Natural killer cell (primary cell): ENCODE measurements around the gene DAPK1. TPM values are rescaled to one million over a fixed set of nuclear protein-coding genes. Genes with fewer than 3 reads are reported as not detected.

ENCODE experiments used
- ATAC-seq, 3 donors: fragments of 150-1000 bp in 2 of 3; fragments of 200-7000 bp in 1 of 3; cut with Tn5 transposase; 1 replicate in 1 of 3; 2 replicates in 2 of 3; pipeline ENCODE4 v1.10.0; 2021; ENCODE audit warnings: mild to moderate bottlenecking in 2 of 3, moderate library complexity in 2 of 3
- DNase-seq, 2 donors: peaks; one replicate each; pipeline versions ENCODE4 v3.0.0 to v3.0.0-alpha.2; 2013 to 2021; ENCODE audit warnings: mixed read lengths in 1 of 2
- H3K27ac ChIP-seq: one replicate; pipeline ENCODE4 v1.5.1; 2013; ENCODE audit warnings: mild to moderate bottlenecking, low read length
- H3K27me3 ChIP-seq: one replicate; pipeline ENCODE4 v1.6.1; 2013; ENCODE audit warnings: low read length; ENCODE audit not compliant: control insufficient read depth, insufficient read depth
- H3K36me3 ChIP-seq: one replicate; pipeline ENCODE4 v1.6.1; 2013; ENCODE audit warnings: low read length; ENCODE audit not compliant: control insufficient read depth, insufficient read depth
- H3K4me1 ChIP-seq: one replicate; pipeline ENCODE4 v1.6.1; 2013; ENCODE audit warnings: low read length; ENCODE audit not compliant: control insufficient read depth, insufficient read depth
- H3K4me3 ChIP-seq: one replicate; pipeline ENCODE4 v1.5.1; 2013; ENCODE audit warnings: low read length
- H3K9me3 ChIP-seq: one replicate; pipeline ENCODE4 v1.6.1; 2013; ENCODE audit warnings: low read length; ENCODE audit not compliant: control insufficient read depth, insufficient read depth
- H3K27ac Mint-ChIP-seq, 2 donors: one replicate each; pipeline ENCODE4 v1.8.0; 2022; ENCODE audit warnings: mild to moderate bottlenecking in 2 of 2, mixed read lengths in 2 of 2, moderate library complexity in 1 of 2
- H3K27me3 Mint-ChIP-seq, 2 donors: one replicate each; pipeline ENCODE4 v1.8.0; 2022; ENCODE audit warnings: low read depth in 2 of 2, mixed read lengths in 2 of 2
- H3K36me3 Mint-ChIP-seq: one replicate; pipeline ENCODE4 v1.8.0; 2022; ENCODE audit warnings: mixed read lengths
- H3K4me1 Mint-ChIP-seq, 2 donors: one replicate each; pipeline ENCODE4 v1.8.0; 2022; ENCODE audit warnings: mixed read lengths in 2 of 2
- H3K4me3 Mint-ChIP-seq: one replicate; pipeline ENCODE4 v1.8.0; 2022; ENCODE audit warnings: mild to moderate bottlenecking, moderate library complexity, mixed read lengths
- H3K9me3 Mint-ChIP-seq, 2 donors: one replicate each; pipeline ENCODE4 v1.8.0; 2022; ENCODE audit warnings: mixed read lengths in 2 of 2
- WGBS: methylation state at CpG from one replicate; pipeline ENCODE4 v1.1.7; 2013; ENCODE audit warnings: missing lambda C conversion rate; ENCODE audit not compliant: insufficient coverage; 5-methylcytosine and 5-hydroxymethylcytosine counted together
- intact Hi-C: fragments of 100-400 bp; cut with micrococcal nuclease; formaldehyde crosslinking; loops from one replicate; pipeline ENCODE4 v1.14.2; 2022
- total RNA-seq, 4 donors: library from RNA; stranded (reverse); fragments of 120-200 nt in 1 of 4; gene quantifications; one replicate each; pipeline versions ENCODE4 v1.2.3 to v1.2.4, GENCODE V29; 2013 to 2022
- TF ChIP-seq, protein P1 (sequence below): fragments of 200-600 bp; IDR thresholded peaks from one replicate; pipeline ENCODE4 v1.8.0; 2022; ENCODE audit warnings: antibody characterized with exemption

DAPK1 gene
- total RNA-seq, 3 donors from 2014 or later (not counting 1 experiment from before 2014, with no cell fraction given), result 12.2 to 26.5 (median 22.7) TPM

DNA sequence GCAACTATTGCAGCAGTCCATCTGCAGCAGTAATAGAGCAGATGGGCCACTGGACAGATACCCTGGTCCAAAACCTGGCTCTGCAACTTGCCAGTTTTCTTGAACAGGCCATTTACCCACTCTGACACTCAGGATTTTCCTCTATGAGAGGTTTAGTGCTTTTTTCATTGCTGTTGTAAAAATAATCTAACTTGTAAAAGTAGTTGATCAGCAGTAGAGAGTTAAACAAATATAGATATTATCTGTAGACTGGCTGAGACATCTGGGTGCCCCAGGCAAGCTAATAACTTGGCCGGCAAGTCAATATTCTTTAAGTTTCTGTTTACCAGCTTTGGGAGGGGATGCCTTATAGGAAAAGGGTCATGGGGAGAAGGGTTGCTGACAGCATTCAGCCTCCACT lies 4.1 kb downstream of the DAPK1 start:
- 86% methylated on average over 1 of the region's 1 CpG for WGBS
- DNase-seq, result no peak

DNA sequence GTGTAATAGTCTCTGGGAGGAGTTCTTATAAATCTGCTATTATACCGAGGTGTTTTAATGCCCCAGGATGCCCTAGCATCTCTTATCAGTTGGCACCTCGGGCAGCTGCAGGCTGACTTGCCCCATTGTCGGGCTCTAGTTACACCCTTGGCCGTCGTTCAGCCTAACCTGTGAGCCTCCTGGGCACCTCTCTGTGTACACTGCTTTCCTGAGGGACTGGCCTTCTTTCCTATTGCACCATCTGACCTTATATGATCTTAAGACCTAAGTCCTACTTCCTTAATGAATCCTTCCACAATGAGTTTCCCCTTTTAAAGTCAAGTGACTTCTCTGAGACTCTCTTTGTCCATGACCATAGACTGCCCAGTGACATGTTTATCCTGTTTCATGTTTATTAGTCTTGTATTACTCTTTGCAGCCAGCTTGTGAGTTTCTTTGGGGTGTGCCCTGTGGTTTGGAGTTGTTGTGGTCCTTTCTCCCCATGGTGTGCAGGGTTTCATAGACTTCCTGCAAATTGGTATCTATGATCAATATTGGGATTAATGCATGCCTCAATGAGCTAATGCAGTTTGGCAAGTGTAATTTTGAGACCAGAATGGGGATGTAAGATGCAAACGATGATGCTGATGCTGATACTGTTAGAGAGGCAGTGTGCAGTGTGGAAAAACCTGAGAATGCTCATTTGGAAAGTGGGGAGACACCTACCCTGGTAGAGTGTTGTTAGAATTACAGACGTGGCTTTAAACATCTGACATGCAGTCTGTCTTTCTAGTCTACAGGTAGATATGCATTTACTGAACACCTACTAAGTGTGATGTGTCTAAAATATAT lies 4.9 kb downstream of the DAPK1 start:
- intact Hi-C loops, result no loop called here
- peak in 2 of 3 donors; percentile 31 to 42 for ATAC-seq
- Mint-ChIP-seq H3K4me3 (no peak overlapping the region), H3K4me1 (peaks cover 0 to 6% of the 10 kb centered on the region in 2 donors), H3K9me3 (no peaks in the 10 kb centered on the region), H3K27ac (no peak overlapping the region), H3K27me3 (peaks cover 11 to 28% of the 10 kb centered on the region in 2 donors), H3K36me3 (no peaks in the 10 kb centered on the region)
- no peak overlapping the region for H3K27ac ChIP-seq
- no peaks in the 10 kb centered on the region for H3K36me3 ChIP-seq
- no peak for DNase-seq
- no peaks in the 10 kb centered on the region for H3K9me3 ChIP-seq
- TF ChIP-seq, protein P1, sequence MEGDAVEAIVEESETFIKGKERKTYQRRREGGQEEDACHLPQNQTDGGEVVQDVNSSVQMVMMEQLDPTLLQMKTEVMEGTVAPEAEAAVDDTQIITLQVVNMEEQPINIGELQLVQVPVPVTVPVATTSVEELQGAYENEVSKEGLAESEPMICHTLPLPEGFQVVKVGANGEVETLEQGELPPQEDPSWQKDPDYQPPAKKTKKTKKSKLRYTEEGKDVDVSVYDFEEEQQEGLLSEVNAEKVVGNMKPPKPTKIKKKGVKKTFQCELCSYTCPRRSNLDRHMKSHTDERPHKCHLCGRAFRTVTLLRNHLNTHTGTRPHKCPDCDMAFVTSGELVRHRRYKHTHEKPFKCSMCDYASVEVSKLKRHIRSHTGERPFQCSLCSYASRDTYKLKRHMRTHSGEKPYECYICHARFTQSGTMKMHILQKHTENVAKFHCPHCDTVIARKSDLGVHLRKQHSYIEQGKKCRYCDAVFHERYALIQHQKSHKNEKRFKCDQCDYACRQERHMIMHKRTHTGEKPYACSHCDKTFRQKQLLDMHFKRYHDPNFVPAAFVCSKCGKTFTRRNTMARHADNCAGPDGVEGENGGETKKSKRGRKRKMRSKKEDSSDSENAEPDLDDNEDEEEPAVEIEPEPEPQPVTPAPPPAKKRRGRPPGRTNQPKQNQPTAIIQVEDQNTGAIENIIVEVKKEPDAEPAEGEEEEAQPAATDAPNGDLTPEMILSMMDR, result no peak
- H3K4me3 ChIP-seq, result no peak overlapping the region
- WGBS, result 35% methylated on average over 7 of the region's 7 CpGs
- H3K4me1 ChIP-seq, result no peaks in the 10 kb centered on the region
- peaks cover 2% of the 10 kb centered on the region for H3K27me3 ChIP-seq

More for the DNA sequence above, 4.1 kb downstream of the DAPK1 start:
- Histone ChIP-seq H3K27ac (no peak overlapping the region), H3K4me1 (no peaks in the 10 kb centered on the region), H3K4me3 (no peak overlapping the region), H3K9me3 (no peaks in the 10 kb centered on the region), H3K27me3 (peaks cover 2% of the 10 kb centered on the region), H3K36me3 (no peaks in the 10 kb centered on the region)
- Mint-ChIP-seq H3K27ac (no peak overlapping the region), H3K27me3 (peaks cover 14 to 28% of the 10 kb centered on the region in 2 donors), H3K4me1 (peaks cover 4 to 6% of the 10 kb centered on the region in 2 donors), H3K36me3 (no peaks in the 10 kb centered on the region), H3K9me3 (no peaks in the 10 kb centered on the region), H3K4me3 (no peak overlapping the region)
- intact Hi-C loops, result no loop called here
- TF ChIP-seq, protein P1, result no peak
- no peak for ATAC-seq

DNA sequence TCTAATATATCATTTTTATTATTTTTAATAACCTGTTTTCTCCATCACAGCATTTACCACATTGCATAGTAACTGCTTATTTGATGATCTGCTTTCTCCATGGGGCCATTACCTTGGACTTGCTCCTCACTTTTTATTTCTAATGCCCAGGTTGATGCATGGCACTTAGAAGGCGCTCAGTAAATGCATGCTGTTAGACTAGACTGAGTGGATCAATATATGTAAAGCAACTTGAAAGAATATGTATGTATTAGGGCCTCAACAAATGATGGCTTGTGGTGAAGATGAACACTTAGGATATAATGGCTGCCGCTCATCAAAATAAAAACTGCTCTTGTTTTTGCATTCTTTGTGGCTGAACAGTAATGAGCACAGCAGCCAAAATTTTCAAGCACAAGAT lies 5.8 kb downstream of the DAPK1 start:
- TF ChIP-seq, protein P1, result no peak
- Histone ChIP-seq H3K27ac (no peak overlapping the region), H3K9me3 (no peaks in the 10 kb centered on the region), H3K36me3 (no peaks in the 10 kb centered on the region), H3K4me1 (no peaks in the 10 kb centered on the region), H3K4me3 (no peak overlapping the region), H3K27me3 (peaks cover 2% of the 10 kb centered on the region)
- Mint-ChIP-seq H3K27ac (no peak overlapping the region), H3K4me1 (peaks cover 0 to 6% of the 10 kb centered on the region in 2 donors), H3K4me3 (no peak overlapping the region), H3K27me3 (peaks cover 11 to 27% of the 10 kb centered on the region in 2 donors), H3K36me3 (no peaks in the 10 kb centered on the region), H3K9me3 (no peaks in the 10 kb centered on the region)
- DNase-seq (no peak), ATAC-seq (no peak)
- intact Hi-C loops, result no loop called here
- WGBS, result 91% methylated on average over 2 of the region's 2 CpGs
